Neural cell (in vitro differentiated cells): ENCODE data around the gene TRIM14. TPM values are rescaled to one million over a fixed set of nuclear protein-coding genes. Genes with fewer than 3 reads are reported as not detected.

Experiments used
- H2AFZ ChIP-seq: fragments of 200-600, 300-800 bp; sonication (generic), shearing (Covaris generic); 2 replicates; pipeline ENCODE4 v1.6.0; 2014; ENCODE audit warnings: low read depth, mild to moderate bottlenecking, antibody characterized with exemption, low read length, moderate library complexity
- H3F3A ChIP-seq: fragments of 200-600 bp; shearing (Covaris generic); 2 replicates; pipeline ENCODE4 v1.6.1; 2016; ENCODE audit warnings: mild to moderate bottlenecking, moderate library complexity, mixed read lengths, antibody characterized with exemption, low read length; ENCODE audit not compliant: insufficient read depth, poor library complexity, severe bottlenecking
- H3K27ac ChIP-seq: fragments of 200-600, 300-800 bp; sonication (generic), shearing (Covaris generic); 2 replicates; pipeline ENCODE4 v1.5.1; 2014; ENCODE audit warnings: mild to moderate bottlenecking, low read length, moderate library complexity
- H3K27me3 ChIP-seq: fragments of 300-800, 200-600 bp; sonication (generic), shearing (Covaris generic); 2 replicates; pipeline ENCODE4 v1.6.0; 2014; ENCODE audit warnings: mild to moderate bottlenecking, low read depth, low read length, moderate library complexity; ENCODE audit not compliant: insufficient read depth
- H3K36me3 ChIP-seq: fragments of 300-800, 200-600 bp; sonication (generic), shearing (Covaris generic); 2 replicates; pipeline ENCODE4 v1.5.1; 2014; ENCODE audit warnings: mild to moderate bottlenecking, antibody characterized with exemption, low read length, moderate library complexity; ENCODE audit not compliant: insufficient read depth
- H3K4me2 ChIP-seq: fragments of 300-800, 200-600 bp; sonication (generic), shearing (Covaris generic); 2 replicates; pipeline ENCODE4 v1.6.0; 2014; ENCODE audit warnings: mild to moderate bottlenecking, low read length
- H3K4me3 ChIP-seq: fragments of 300-800, 200-600 bp; sonication (generic), shearing (Covaris generic); 2 replicates; pipeline ENCODE4 v1.5.1; 2014; ENCODE audit warnings: mild to moderate bottlenecking, low read length, moderate library complexity
- H3K79me2 ChIP-seq: fragments of 200-600 bp; shearing (Covaris generic); replicated peaks from 2 replicates; pipeline ENCODE4 v1.6.0; 2014; ENCODE audit warnings: mild to moderate bottlenecking, low read length, moderate library complexity; ENCODE audit not compliant: insufficient read depth
- H3K9ac ChIP-seq: fragments of 300-800, 200-600 bp; sonication (generic), shearing (Covaris generic); 2 replicates; pipeline ENCODE4 v1.6.1; 2016; ENCODE audit warnings: mild to moderate bottlenecking, low read length, mixed read lengths
- H3K9me2 ChIP-seq: fragments of 200-600 bp; shearing (Covaris generic); 2 replicates; pipeline ENCODE4 v1.6.1; 2016; ENCODE audit warnings: mild to moderate bottlenecking, low read length, mixed read lengths; ENCODE audit not compliant: insufficient read depth
- H3K9me3 ChIP-seq: fragments of 200-600, 300-800 bp; sonication (generic), shearing (Covaris generic); 2 replicates; pipeline ENCODE4 v1.6.1; 2016; ENCODE audit warnings: mild to moderate bottlenecking, mixed run types, low read length, moderate library complexity, mixed read lengths
- H4K20me1 ChIP-seq: fragments of 200-600 bp; shearing (Covaris generic); 2 replicates; pipeline ENCODE4 v1.6.1; 2016; ENCODE audit warnings: mild to moderate bottlenecking, mixed run types; ENCODE audit not compliant: insufficient read depth
- CTCF ChIP-seq: fragments of 450-650 bp; IDR thresholded peaks from 2 replicates; pipeline ENCODE4 v1.5.1; 2014; ENCODE audit warnings: antibody characterized with exemption, mild to moderate bottlenecking, moderate library complexity; ENCODE audit not compliant: poor library complexity, severe bottlenecking
- EP300 ChIP-seq: fragments of 450-650 bp; conservative IDR thresholded peaks from 2 replicates; pipeline ENCODE4 v1.6.1; 2014; ENCODE audit warnings: antibody characterized with exemption, mild to moderate bottlenecking, moderate library complexity; ENCODE audit not compliant: poor library complexity, severe bottlenecking
- EZH2 ChIP-seq: fragments of 200-600, 300-800 bp; shearing (Covaris generic), sonication (generic); IDR thresholded peaks from 2 replicates; pipeline ENCODE4 v1.6.1; 2014; ENCODE audit warnings: antibody characterized with exemption, low read length, borderline replicate concordance, mild to moderate bottlenecking; ENCODE audit not compliant: insufficient read depth, poor library complexity, severe bottlenecking
- MXI1 ChIP-seq: fragments of 450-650 bp; conservative IDR thresholded peaks from 2 replicates; pipeline ENCODE4 v1.6.1; 2014; ENCODE audit warnings: antibody characterized with exemption, mild to moderate bottlenecking; ENCODE audit not compliant: poor library complexity, severe bottlenecking
- POLR2AphosphoS5 ChIP-seq: IDR thresholded peaks from 2 replicates; pipeline ENCODE4 v1.6.1; 2012
- RAD21 ChIP-seq: fragments of 450-650 bp; conservative IDR thresholded peaks from 2 replicates; pipeline ENCODE4 v1.6.1; 2014; ENCODE audit warnings: antibody characterized with exemption, mild to moderate bottlenecking, moderate library complexity
- REST ChIP-seq: IDR thresholded peaks from 2 replicates; pipeline ENCODE4 v1.6.1; 2012; ENCODE audit warnings: borderline replicate concordance
- SMC3 ChIP-seq: fragments of 450-650 bp; conservative IDR thresholded peaks from 2 replicates; pipeline ENCODE4 v1.6.1; 2014; ENCODE audit warnings: antibody characterized with exemption, mild to moderate bottlenecking, moderate library complexity; ENCODE audit not compliant: poor library complexity
- TAF1 ChIP-seq: IDR thresholded peaks from 2 replicates; pipeline ENCODE4 v1.6.1; 2012; ENCODE audit warnings: low read depth
- polyA plus RNA-seq: library from polyadenylated mRNA; depleted of rRNA; stranded (reverse); fragments of >200 nt; gene quantifications from 2 replicates; pipeline ENCODE4 v1.2.3, GENCODE V29; 2014

The TRIM14 gene
- polyA plus RNA-seq, 1 donor from 2014 or later, result not detected

GRCh38 chr9:98100456-98100855 is 18.6 kb downstream of the TRIM14 start:
- Histone ChIP-seq H3K9ac (no peak overlapping the region), H3K4me3 (no peak overlapping the region), H2AFZ (no peak overlapping the region), H3K27ac (no peak overlapping the region), H3K9me3 (no peaks in the 10 kb centered on the region), H3K27me3 (no peaks in the 10 kb centered on the region), H3K36me3 (no peaks in the 10 kb centered on the region), H4K20me1 (no peaks in the 10 kb centered on the region), H3K4me2 (no peak overlapping the region), H3F3A (no peaks in the 10 kb centered on the region), H3K9me2 (no peaks in the 10 kb centered on the region), H3K79me2 (no peaks in the 10 kb centered on the region)
- TF ChIP-seq REST, result no peak
- no peak for TF ChIP-seq POLR2AphosphoS5
- no peak for TF ChIP-seq MXI1
- TF ChIP-seq EP300, result no peak
- no peak for TF ChIP-seq SMC3
- no peak for TF ChIP-seq EZH2
- TF ChIP-seq RAD21, result no peak
- TF ChIP-seq CTCF, result no peak
- no peak for TF ChIP-seq TAF1

- H3F3A ChIP-seq, result no peaks in the 10 kb centered on the region
- TF ChIP-seq CTCF, result no peak
- no peak for TF ChIP-seq MXI1
- no peak for TF ChIP-seq RAD21
- no peak for TF ChIP-seq EZH2
- H4K20me1 ChIP-seq, result no peaks in the 10 kb centered on the region
- no peaks in the 10 kb centered on the region for H3K27me3 ChIP-seq
- no peak overlapping the region for H3K4me3 ChIP-seq
- no peak overlapping the region for H3K9ac ChIP-seq
- H3K4me2 ChIP-seq, result no peak overlapping the region
- H3K36me3 ChIP-seq, result no peaks in the 10 kb centered on the region
- no peaks in the 10 kb centered on the region for H3K9me2 ChIP-seq
- no peak overlapping the region for H3K27ac ChIP-seq
- H3K79me2 ChIP-seq, result no peaks in the 10 kb centered on the region
- no peak overlapping the region for H2AFZ ChIP-seq
- H3K9me3 ChIP-seq, result no peaks in the 10 kb centered on the region
Measured at GRCh38 chr9:98099898-98100297, 19.1 kb downstream of the TRIM14 start.
